ENCODE measurements around the gene ZDHHC7.

ZDHHC7 gene

GRCh38 chr16:84999200-84999599, 12.1 kb downstream of the ZDHHC7 start:
- Histone ChIP-seq H3K4me1 (ENCODE audit: control insufficient read depth in 1 of 2, insufficient read depth in 2 of 2, low read length in 2 of 2) (peaks cover 47 to 65% of the 10 kb centered on the region in 2 donors), H3K9ac (ENCODE audit: low read depth in 1 of 2, low read length in 2 of 2) (no peak overlapping the region), H3K36me3 (ENCODE audit: control insufficient read depth in 1 of 2, insufficient read depth in 2 of 2, low read length in 2 of 2) (peaks cover 4 to 11% of the 10 kb centered on the region in 2 donors), H3K27me3 (ENCODE audit: control insufficient read depth in 1 of 2, insufficient read depth in 2 of 2, low read length in 2 of 2) (no peaks in the 10 kb centered on the region), H3K9me3 (ENCODE audit: control insufficient read depth in 1 of 2, low read length in 2 of 2) (no peaks in the 10 kb centered on the region), H3K4me3 (ENCODE audit: low read depth in 1 of 2, low read length in 2 of 2) (no peak overlapping the region), H3K27ac (ENCODE audit: low read depth, low read length) (no peak overlapping the region)

- no peak overlapping the region for H3K4me3 ChIP-seq (ENCODE audit: low read depth in 1 of 2, low read length in 2 of 2)
- H3K9me3 ChIP-seq (ENCODE audit: control insufficient read depth in 1 of 2, low read length in 2 of 2) = no peaks in the 10 kb centered on the region
- H3K4me1 ChIP-seq (ENCODE audit: control insufficient read depth in 1 of 2, insufficient read depth in 2 of 2, low read length in 2 of 2) = peaks cover 32 to 50% of the 10 kb centered on the region in 2 donors
- no peak overlapping the region for H3K9ac ChIP-seq (ENCODE audit: low read depth in 1 of 2, low read length in 2 of 2)
- H3K36me3 ChIP-seq (ENCODE audit: control insufficient read depth in 1 of 2, insufficient read depth in 2 of 2, low read length in 2 of 2) = peaks cover 10 to 24% of the 10 kb centered on the region in 2 donors
- H3K27ac ChIP-seq (ENCODE audit: low read depth, low read length) = no peak overlapping the region
- H3K27me3 ChIP-seq (ENCODE audit: control insufficient read depth in 1 of 2, insufficient read depth in 2 of 2, low read length in 2 of 2) = no peaks in the 10 kb centered on the region
Observed at GRCh38 chr16:84996365-84996764, 15.0 kb downstream of the ZDHHC7 start.

DNA sequence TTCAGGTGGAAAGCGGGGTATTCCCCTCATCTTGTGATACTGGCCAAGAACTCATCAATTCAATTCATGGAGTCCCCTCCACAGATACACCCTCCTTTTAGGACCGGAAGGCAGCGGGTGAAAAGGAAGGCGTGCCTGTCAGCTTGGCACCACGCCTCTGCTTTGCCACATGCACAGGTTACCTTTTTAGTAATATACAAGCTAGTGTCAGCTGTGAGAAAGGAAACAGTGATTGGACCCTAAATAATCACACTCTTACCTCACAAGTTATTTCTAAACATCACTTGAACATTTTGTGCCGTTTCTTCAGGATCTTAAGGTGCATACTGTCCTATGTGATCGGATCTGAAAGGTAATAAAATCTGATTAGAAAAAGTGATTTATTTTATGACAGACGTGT, 15.7 kb downstream of the ZDHHC7 start:
- Histone ChIP-seq H3K27ac (ENCODE audit: low read depth, low read length) (no peak overlapping the region), H3K4me1 (ENCODE audit: control insufficient read depth in 1 of 2, insufficient read depth in 2 of 2, low read length in 2 of 2) (peaks cover 27 to 43% of the 10 kb centered on the region in 2 donors), H3K27me3 (ENCODE audit: control insufficient read depth in 1 of 2, insufficient read depth in 2 of 2, low read length in 2 of 2) (no peaks in the 10 kb centered on the region), H3K36me3 (ENCODE audit: control insufficient read depth in 1 of 2, insufficient read depth in 2 of 2, low read length in 2 of 2) (peaks cover 13 to 28% of the 10 kb centered on the region in 2 donors), H3K4me3 (ENCODE audit: low read depth in 1 of 2, low read length in 2 of 2) (no peak overlapping the region), H3K9me3 (ENCODE audit: control insufficient read depth in 1 of 2, low read length in 2 of 2) (no peaks in the 10 kb centered on the region), H3K9ac (ENCODE audit: low read depth in 1 of 2, low read length in 2 of 2) (no peak overlapping the region)

DNA sequence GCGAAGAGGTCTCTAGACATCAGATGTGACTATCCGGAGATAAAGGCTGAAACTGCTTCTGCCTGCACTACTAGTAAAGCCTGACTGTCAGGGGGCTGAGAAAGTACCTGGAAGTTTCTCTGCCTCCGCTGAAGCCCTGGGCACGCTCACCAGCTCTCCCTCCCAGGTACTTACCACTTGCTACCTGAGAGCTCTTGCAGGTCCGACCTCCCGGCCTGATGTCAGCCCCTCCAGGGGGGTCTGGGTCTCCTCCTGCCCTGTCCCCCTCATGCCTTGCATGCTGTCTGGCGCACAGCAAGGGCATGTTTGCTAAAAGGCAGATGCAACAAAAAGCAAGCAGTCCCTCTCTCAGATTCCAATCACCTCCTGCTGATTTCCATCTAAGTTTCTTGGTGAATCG, 17.4 kb downstream of the ZDHHC7 start:
- H3K4me1 ChIP-seq (ENCODE audit: control insufficient read depth in 1 of 2, insufficient read depth in 2 of 2, low read length in 2 of 2) = peaks cover 24 to 37% of the 10 kb centered on the region in 2 donors

DNA sequence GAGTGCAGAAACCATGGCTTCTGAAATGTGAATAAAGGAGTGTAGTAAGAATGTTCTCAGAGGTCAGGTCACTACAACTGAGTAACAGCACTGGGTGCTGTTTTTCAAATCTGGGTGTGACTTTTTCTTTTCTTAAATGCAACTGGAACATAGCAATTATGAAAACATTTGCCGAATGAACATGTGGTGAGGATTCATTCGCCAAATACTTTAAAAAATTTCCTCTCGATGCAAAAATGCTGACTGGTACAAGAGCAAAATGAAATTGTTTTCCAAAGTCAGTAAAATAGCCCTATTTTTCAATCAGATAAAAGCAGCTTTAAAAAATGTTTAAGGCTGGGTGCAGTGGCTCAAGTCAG, 18.6 kb downstream of the ZDHHC7 start:
- Histone ChIP-seq H3K27me3 (ENCODE audit: control insufficient read depth in 1 of 2, insufficient read depth in 2 of 2, low read length in 2 of 2) (no peaks in the 10 kb centered on the region), H3K27ac (ENCODE audit: low read depth, low read length) (no peak overlapping the region), H3K9me3 (ENCODE audit: control insufficient read depth in 1 of 2, low read length in 2 of 2) (no peaks in the 10 kb centered on the region), H3K9ac (ENCODE audit: low read depth in 1 of 2, low read length in 2 of 2) (no peak overlapping the region), H3K4me1 (ENCODE audit: control insufficient read depth in 1 of 2, insufficient read depth in 2 of 2, low read length in 2 of 2) (peaks cover 24 to 37% of the 10 kb centered on the region in 2 donors), H3K4me3 (ENCODE audit: low read depth in 1 of 2, low read length in 2 of 2) (no peak overlapping the region), H3K36me3 (ENCODE audit: control insufficient read depth in 1 of 2, insufficient read depth in 2 of 2, low read length in 2 of 2) (peaks cover 37 to 53% of the 10 kb centered on the region in 2 donors)

More for the DNA sequence above, 17.4 kb downstream of the ZDHHC7 start:
- no peak overlapping the region for H3K4me3 ChIP-seq (ENCODE audit: low read depth in 1 of 2, low read length in 2 of 2)
- peaks cover 28 to 42% of the 10 kb centered on the region in 2 donors for H3K36me3 ChIP-seq (ENCODE audit: control insufficient read depth in 1 of 2, insufficient read depth in 2 of 2, low read length in 2 of 2)
- H3K9ac ChIP-seq (ENCODE audit: low read depth in 1 of 2, low read length in 2 of 2) = peak overlapping the region in 1 of 2 donors; percentile 7
- no peaks in the 10 kb centered on the region for H3K27me3 ChIP-seq (ENCODE audit: control insufficient read depth in 1 of 2, insufficient read depth in 2 of 2, low read length in 2 of 2)
- peak overlapping the region; percentile 74 for H3K27ac ChIP-seq (ENCODE audit: low read depth, low read length)
- no peaks in the 10 kb centered on the region for H3K9me3 ChIP-seq (ENCODE audit: control insufficient read depth in 1 of 2, low read length in 2 of 2)

GRCh38 chr16:84990782-84991181, 20.6 kb downstream of the ZDHHC7 start:
- no peak overlapping the region for H3K9ac ChIP-seq (ENCODE audit: low read depth in 1 of 2, low read length in 2 of 2)
- no peak overlapping the region for H3K27ac ChIP-seq (ENCODE audit: low read depth, low read length)
- H3K36me3 ChIP-seq (ENCODE audit: control insufficient read depth in 1 of 2, insufficient read depth in 2 of 2, low read length in 2 of 2) = peaks cover 48 to 71% of the 10 kb centered on the region in 2 donors
- no peaks in the 10 kb centered on the region for H3K9me3 ChIP-seq (ENCODE audit: control insufficient read depth in 1 of 2, low read length in 2 of 2)
- no peaks in the 10 kb centered on the region for H3K27me3 ChIP-seq (ENCODE audit: control insufficient read depth in 1 of 2, insufficient read depth in 2 of 2, low read length in 2 of 2)
- no peak overlapping the region for H3K4me3 ChIP-seq (ENCODE audit: low read depth in 1 of 2, low read length in 2 of 2)
- peaks cover 24 to 29% of the 10 kb centered on the region in 2 donors for H3K4me1 ChIP-seq (ENCODE audit: control insufficient read depth in 1 of 2, insufficient read depth in 2 of 2, low read length in 2 of 2)

GRCh38 chr16:84989749-84990620, 21.4 kb downstream of the ZDHHC7 start:
- Histone ChIP-seq H3K36me3 (ENCODE audit: control insufficient read depth in 1 of 2, insufficient read depth in 2 of 2, low read length in 2 of 2) (peaks cover 48 to 71% of the 10 kb centered on the region in 2 donors), H3K9ac (ENCODE audit: low read depth in 1 of 2, low read length in 2 of 2) (no peak overlapping the region), H3K9me3 (ENCODE audit: control insufficient read depth in 1 of 2, low read length in 2 of 2) (no peaks in the 10 kb centered on the region), H3K27ac (ENCODE audit: low read depth, low read length) (no peak overlapping the region), H3K4me1 (ENCODE audit: control insufficient read depth in 1 of 2, insufficient read depth in 2 of 2, low read length in 2 of 2) (peaks cover 18 to 22% of the 10 kb centered on the region in 2 donors), H3K4me3 (ENCODE audit: low read depth in 1 of 2, low read length in 2 of 2) (no peak overlapping the region), H3K27me3 (ENCODE audit: control insufficient read depth in 1 of 2, insufficient read depth in 2 of 2, low read length in 2 of 2) (no peaks in the 10 kb centered on the region)

DNA sequence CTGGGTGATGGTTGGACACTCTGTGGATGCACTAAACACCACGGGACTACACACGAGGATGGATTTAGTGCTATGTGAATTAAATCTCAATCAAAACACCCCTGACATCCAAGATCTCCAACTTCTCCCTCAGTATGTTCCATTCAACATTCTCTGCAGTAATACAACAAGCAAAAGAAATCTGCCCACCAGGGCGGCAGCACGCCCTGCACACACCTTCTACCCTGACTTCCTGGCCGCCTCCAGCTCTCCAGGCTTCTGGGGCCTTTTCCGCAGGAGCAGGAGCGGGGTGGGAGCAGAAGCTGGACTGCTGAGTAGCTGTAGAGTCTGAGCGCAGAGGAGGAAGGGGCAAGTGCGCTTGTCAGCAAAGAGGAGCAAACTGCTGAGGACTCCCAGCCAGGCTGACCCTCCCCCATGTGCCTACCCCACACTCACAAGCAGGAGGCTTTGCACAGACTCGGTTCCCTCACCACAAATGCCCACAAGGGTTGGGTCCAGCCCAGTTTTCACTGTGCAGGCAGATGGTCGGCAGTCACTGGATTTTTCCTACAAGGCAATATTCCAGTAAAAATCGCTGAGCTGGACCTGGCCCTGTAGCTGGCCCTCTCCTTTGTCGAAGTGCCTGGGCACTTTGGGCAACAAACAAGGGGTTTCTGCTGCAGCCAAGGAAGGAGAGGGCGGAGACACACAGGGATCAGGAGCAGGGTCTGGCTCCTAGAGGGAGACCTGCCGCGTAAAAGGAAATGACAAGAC, 22.8 kb downstream of the ZDHHC7 start:
- Histone ChIP-seq H3K4me3 (ENCODE audit: low read depth in 1 of 2, low read length in 2 of 2) (no peak overlapping the region), H3K4me1 (ENCODE audit: control insufficient read depth in 1 of 2, insufficient read depth in 2 of 2, low read length in 2 of 2) (peaks cover 4 to 11% of the 10 kb centered on the region in 2 donors), H3K36me3 (ENCODE audit: control insufficient read depth in 1 of 2, insufficient read depth in 2 of 2, low read length in 2 of 2) (peaks cover 38 to 64% of the 10 kb centered on the region in 2 donors), H3K27ac (ENCODE audit: low read depth, low read length) (no peak overlapping the region), H3K9ac (ENCODE audit: low read depth in 1 of 2, low read length in 2 of 2) (no peak overlapping the region), H3K9me3 (ENCODE audit: control insufficient read depth in 1 of 2, low read length in 2 of 2) (no peaks in the 10 kb centered on the region), H3K27me3 (ENCODE audit: control insufficient read depth in 1 of 2, insufficient read depth in 2 of 2, low read length in 2 of 2) (no peaks in the 10 kb centered on the region)

DNA sequence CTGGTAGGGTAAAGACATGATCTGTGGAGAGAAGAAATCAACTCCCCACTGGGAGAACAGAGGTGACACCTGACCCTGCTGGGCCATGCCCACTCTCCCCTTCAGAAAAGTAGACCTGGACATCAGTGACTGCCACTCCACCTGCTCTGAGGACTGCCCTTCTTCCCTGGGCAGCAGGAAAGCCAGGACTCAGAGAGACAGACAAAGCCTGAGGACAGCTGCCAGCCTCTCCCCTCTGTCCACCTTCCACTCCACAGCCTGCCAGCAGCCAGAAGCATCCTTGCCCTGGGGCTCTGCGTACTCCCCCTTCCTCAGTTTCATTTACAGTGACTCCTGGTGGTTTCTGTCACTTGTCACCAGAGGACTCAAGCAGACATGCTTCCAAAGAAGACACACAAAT, 24.5 kb downstream of the ZDHHC7 start:
- no peak overlapping the region for H3K4me3 ChIP-seq (ENCODE audit: low read depth in 1 of 2, low read length in 2 of 2)
- H3K9ac ChIP-seq (ENCODE audit: low read depth in 1 of 2, low read length in 2 of 2) = no peak overlapping the region
- H3K27me3 ChIP-seq (ENCODE audit: control insufficient read depth in 1 of 2, insufficient read depth in 2 of 2, low read length in 2 of 2) = no peaks in the 10 kb centered on the region
- H3K27ac ChIP-seq (ENCODE audit: low read depth, low read length) = no peak overlapping the region
- peaks cover 38 to 61% of the 10 kb centered on the region in 2 donors for H3K36me3 ChIP-seq (ENCODE audit: control insufficient read depth in 1 of 2, insufficient read depth in 2 of 2, low read length in 2 of 2)
- H3K9me3 ChIP-seq (ENCODE audit: control insufficient read depth in 1 of 2, low read length in 2 of 2) = no peaks in the 10 kb centered on the region
- peaks cover 11 to 13% of the 10 kb centered on the region in 2 donors for H3K4me1 ChIP-seq (ENCODE audit: control insufficient read depth in 1 of 2, insufficient read depth in 2 of 2, low read length in 2 of 2)

- no peak overlapping the region for H3K4me3 ChIP-seq (ENCODE audit: low read depth in 1 of 2, low read length in 2 of 2)
- H3K9me3 ChIP-seq (ENCODE audit: control insufficient read depth in 1 of 2, low read length in 2 of 2) = no peaks in the 10 kb centered on the region
- H3K9ac ChIP-seq (ENCODE audit: low read depth in 1 of 2, low read length in 2 of 2) = no peak overlapping the region
- H3K27me3 ChIP-seq (ENCODE audit: control insufficient read depth in 1 of 2, insufficient read depth in 2 of 2, low read length in 2 of 2) = no peaks in the 10 kb centered on the region
- H3K4me1 ChIP-seq (ENCODE audit: control insufficient read depth in 1 of 2, insufficient read depth in 2 of 2, low read length in 2 of 2) = peaks cover 19 to 21% of the 10 kb centered on the region in 2 donors
- peaks cover 44 to 65% of the 10 kb centered on the region in 2 donors for H3K36me3 ChIP-seq (ENCODE audit: control insufficient read depth in 1 of 2, insufficient read depth in 2 of 2, low read length in 2 of 2)
- H3K27ac ChIP-seq (ENCODE audit: low read depth, low read length) = no peak overlapping the region
Observed at GRCh38 chr16:84986102-84986501, 25.2 kb downstream of the ZDHHC7 start.
